Hippocampal formation (tissue), 2 donors: ENCODE data around the gene CPLX1.

Source experiments
- DNase-seq, 2 donors: peaks; one replicate each; lab custom pipeline; 2025; lab: John Stamatoyannopoulos, UW

The CPLX1 gene

DNA sequence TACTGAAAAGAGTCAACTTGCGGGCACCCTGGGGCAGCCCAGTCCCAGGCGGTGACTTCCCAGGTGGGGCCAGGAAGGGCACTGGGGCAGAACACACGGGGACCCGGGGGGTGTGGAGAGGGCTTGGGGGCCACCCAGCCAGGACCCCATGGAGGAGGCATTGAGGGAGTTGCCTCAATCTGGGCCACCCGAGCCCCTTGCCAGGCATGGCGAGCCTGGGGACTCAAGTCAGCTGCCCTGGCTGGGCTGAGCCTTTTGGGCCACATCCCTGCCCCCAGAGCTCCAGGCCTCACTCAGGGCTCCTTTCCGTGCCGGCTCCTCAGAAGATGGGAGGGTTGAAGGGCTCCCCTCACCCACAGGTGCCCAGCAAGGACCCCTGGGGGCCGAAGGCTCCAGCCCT, 6.6 kb upstream of the CPLX1 start:
- no peak for DNase-seq

- DNase-seq = no peak
Measured at GRCh38 chr4:832108-832507, 6.2 kb upstream of the CPLX1 start.

- DNase-seq = no peak
Measured at GRCh38 chr4:831483-831805, 5.5 kb upstream of the CPLX1 start.

DNA sequence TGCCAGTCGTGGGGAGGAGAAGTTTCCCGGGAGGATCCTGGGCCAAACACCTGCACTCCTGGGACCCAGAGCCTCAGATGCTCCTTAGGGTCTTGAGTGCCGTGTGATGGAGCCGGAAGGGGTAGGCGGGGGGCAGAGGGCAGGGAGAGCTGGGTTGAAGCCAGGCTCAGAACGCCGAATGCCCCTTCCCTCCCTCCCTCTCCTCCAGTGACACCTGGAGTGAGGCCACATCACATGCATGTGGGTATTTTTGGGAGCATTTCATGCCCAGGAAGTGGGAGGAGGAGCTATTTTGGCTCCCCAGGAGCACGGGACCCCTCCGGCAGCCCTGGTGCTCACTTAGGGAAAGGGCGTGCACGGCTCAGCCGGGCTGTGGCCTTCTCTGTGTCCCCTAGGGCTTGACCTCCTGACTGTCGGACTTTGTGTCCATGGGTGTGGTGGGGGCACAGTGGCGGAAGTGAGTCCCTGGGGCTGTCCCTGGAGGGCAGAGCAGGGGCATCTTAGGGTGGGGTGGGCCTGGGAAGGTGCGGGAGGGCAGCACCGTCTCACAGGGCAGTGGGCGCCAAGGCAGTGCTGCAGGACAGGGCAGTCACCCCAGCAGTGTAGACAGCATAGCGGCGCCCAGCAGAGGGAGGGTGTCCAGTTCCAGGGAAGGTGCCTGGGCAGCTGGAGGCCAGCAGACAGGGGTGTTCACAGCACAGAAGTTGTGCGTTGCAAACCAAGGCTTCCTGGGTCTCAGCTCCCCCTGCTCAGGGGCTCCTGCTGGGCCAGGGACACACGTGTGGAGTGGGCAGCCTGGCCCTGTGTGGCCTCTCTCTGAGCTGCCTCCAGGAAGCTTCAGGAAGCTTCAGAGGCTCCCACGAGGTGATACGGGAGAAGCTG, 4.9 kb upstream of the CPLX1 start:
- no peak for DNase-seq

DNA sequence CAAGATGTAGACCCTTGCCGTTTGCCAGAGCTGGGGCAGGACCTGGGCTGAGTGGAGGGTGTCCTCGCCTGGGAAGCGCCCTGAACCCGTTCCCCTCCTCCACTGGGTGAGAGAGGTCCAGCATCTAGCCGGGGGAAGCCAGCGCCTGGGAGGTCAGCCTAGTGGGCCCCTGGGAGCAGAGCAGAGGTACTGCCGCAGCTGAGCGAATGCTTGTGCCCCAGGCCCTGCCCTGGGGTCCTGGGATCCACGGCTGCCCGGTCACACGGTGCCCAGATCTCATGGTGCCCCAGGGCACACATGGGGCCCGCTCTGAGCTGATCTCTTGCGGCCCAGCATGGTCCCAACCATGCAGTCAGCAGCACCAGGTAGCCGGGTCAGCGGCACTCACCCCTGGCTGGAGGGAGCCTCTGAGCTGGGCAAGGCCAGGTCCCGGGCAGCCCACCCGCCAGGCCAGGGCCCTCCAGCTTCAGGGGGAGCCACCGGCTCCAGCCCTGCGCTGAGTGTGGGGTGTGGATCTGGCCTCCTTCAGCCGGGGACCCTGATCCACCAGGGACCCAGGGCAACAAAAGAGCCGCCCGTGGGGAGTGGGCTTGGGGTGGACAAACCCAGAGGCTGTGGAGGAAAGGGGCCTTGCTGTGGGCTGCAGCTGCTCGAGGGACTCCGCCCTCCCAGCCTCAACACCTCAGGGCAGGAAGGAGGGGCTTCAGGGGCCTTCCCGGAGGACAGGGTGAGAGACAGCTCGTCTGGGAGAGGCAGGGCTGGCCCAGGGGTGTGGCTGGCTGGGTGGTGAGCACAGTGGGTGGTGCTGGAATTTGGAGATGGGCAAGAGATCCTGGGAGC, 4.1 kb upstream of the CPLX1 start:
- no peak for DNase-seq

DNA sequence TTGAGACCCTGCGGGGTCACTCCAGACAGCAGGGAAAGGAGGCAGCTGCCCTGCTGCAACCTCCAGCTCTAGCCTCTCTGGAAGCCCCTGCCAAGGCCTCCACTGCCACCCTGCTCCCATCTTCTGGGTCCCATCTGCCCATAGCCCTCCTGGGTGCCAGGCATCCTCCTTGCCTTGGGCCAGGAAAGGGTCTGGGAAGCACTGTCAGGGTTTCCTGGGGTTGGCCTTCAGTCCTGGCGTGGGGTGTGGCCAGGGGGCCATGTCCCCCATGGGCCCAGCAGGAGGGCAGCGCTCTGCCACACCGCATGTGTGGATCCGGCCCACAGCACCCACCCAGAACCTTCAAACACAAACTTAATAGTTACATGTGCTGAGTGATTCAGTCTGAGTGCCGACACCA, 3.4 kb upstream of the CPLX1 start:
- no peak for DNase-seq

GRCh38 chr4:828641-829271, 2.8 kb upstream of the CPLX1 start:
- DNase-seq = no peak

GRCh38 chr4:827209-828081, 1.5 kb upstream of the CPLX1 start:
- DNase-seq = no peak

- DNase-seq = no peak
Measured at GRCh38 chr4:826508-827208, 729 bp upstream of the CPLX1 start.

GRCh38 chr4:825063-825970, 612 bp downstream of the CPLX1 start:
- DNase-seq = no peak

GRCh38 chr4:824461-825062, 1.4 kb downstream of the CPLX1 start:
- DNase-seq = no peak

DNA sequence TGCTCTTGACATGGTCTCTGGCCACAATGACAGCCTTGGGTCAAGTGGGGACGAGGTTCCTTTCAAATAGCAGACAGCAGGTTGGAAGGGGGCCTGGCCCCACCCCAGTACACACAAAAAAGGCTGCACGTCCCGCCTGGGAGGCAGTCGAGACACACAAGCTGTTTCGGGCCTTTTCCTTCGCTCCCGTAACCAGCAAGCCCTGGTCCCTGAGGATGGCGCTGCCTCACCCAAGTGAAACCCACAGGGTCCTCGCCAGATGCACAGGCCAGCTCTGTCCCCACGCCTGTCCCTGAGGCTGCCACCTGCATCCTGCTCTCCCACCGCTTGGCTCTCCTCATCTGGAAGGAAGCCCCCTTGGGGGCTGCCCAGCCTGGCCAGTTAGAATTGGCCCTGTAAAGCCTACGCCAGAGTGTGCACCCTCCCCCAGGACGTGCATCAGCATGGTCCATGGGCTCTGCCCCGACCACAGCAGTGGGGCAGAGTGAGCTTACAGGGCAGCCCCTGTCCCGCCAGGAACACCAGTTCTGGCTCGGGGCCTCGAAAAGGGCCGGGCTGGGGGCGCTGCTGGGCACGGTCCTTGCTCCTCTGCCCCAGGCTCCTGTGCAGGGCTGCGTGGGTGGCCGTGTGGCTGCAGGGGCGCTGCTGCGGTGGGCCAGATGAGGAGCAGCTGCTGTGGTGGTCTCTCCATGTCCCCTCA, 2.0 kb downstream of the CPLX1 start:
- no peak for DNase-seq

GRCh38 chr4:823176-823760, 2.7 kb downstream of the CPLX1 start:
- DNase-seq = no peak

GRCh38 chr4:822361-823175, 3.4 kb downstream of the CPLX1 start:
- DNase-seq = no peak

GRCh38 chr4:821631-822030, 4.3 kb downstream of the CPLX1 start:
- no peak for DNase-seq

DNA sequence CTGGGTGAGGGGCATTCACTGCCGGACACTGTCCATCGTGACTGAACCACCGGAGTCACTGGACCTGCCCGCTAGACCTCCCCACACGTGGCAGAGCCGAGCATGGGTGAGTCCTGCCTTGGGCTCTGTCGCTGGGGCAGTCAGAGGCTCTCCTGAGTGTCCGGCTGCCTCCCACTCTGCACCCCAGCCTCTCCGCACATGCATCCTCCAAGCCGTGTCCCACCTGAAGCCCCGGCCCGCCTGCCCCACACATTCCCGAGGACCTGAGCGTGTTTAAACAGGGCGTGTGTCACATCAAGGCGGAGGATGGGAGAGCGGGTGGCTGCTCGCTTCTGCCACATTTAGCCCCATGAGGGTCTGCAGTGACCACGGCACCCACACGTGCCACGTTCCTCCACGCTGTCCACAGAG, 4.7 kb downstream of the CPLX1 start:
- DNase-seq = no peak

- no peak for DNase-seq
Measured at GRCh38 chr4:820230-821172, 5.4 kb downstream of the CPLX1 start.
